Astrocyte of the hippocampus (primary cell): Measurements from ENCODE around the gene F13B.
"Not testable (repeated sequence)": the region's sequence is repeated elsewhere in the genome, so short reads cannot be mapped to it uniquely, and the experiment has no call there.

ENCODE experiments used
- DNase-seq: peaks from one replicate; pipeline ENCODE4 v3.0.0; 2011; ENCODE audit warnings: low read depth, low spot score

F13B gene

GRCh38 chr1:197066719-197067456 lies at the start of gene F13B:
Gene F13B (minus strand): TSS chr1:197067260. CDS start chr1:197067223, 37 bp downstream.
- DNase-seq = no peak

GRCh38 chr1:197116156-197116555 lies 49.1 kb upstream of the F13B start:
- DNase-seq = no peak

- no peak for DNase-seq
These were observed 39.8 kb upstream of the F13B start for GRCh38 chr1:197106869-197107268.

GRCh38 chr1:197103300-197103699 lies 36.2 kb upstream of the F13B start:
- peak; percentile 14 for DNase-seq

GRCh38 chr1:197101978-197102377 lies 34.9 kb upstream of the F13B start:
- no peak for DNase-seq

GRCh38 chr1:197100677-197101076 lies 33.6 kb upstream of the F13B start:
- DNase-seq = peak; percentile 4

GRCh38 chr1:197099444-197099843 lies 32.4 kb upstream of the F13B start:
- no peak for DNase-seq

GRCh38 chr1:197096971-197097370 lies 29.9 kb upstream of the F13B start:
- not testable (repeated sequence) for DNase-seq

- no peak for DNase-seq
These were observed 29.1 kb upstream of the F13B start for GRCh38 chr1:197096137-197096536.

- DNase-seq = no peak
These were observed 26.3 kb upstream of the F13B start for GRCh38 chr1:197093226-197093885.

GRCh38 chr1:197092491-197093023 lies 25.5 kb upstream of the F13B start:
- no peak for DNase-seq

- no peak for DNase-seq
These were observed 16.4 kb upstream of the F13B start for GRCh38 chr1:197083474-197083873.

GRCh38 chr1:197081117-197081753 lies 14.2 kb upstream of the F13B start:
- DNase-seq = no peak

- no peak for DNase-seq
These were observed 13.3 kb upstream of the F13B start for GRCh38 chr1:197080323-197080722.

- no peak for DNase-seq
These were observed 9.5 kb upstream of the F13B start for GRCh38 chr1:197076585-197076984.

GRCh38 chr1:197073978-197074377 lies 6.9 kb upstream of the F13B start:
- DNase-seq = no peak

- no peak for DNase-seq
These were observed 378 bp upstream of the F13B start for GRCh38 chr1:197067457-197067818.

- DNase-seq = no peak
These were observed 783 bp downstream of the F13B start for GRCh38 chr1:197066277-197066676.

- DNase-seq = peak; percentile 7
These were observed 1.5 kb downstream of the F13B start for GRCh38 chr1:197065559-197065958.

- DNase-seq = no peak
These were observed 3.8 kb downstream of the F13B start for GRCh38 chr1:197063212-197063611.

GRCh38 chr1:197062692-197063091 lies 4.4 kb downstream of the F13B start:
- no peak for DNase-seq

- DNase-seq = no peak
These were observed 18.0 kb downstream of the F13B start for GRCh38 chr1:197049100-197049499.
